GM19023 (cell line): Measurements from ENCODE around the gene NDUFC1.
A peak's percentile ranks its signal among the peaks of the same experiment; 100 is the strongest.
"Not testable (repeated sequence)": the region's sequence is repeated elsewhere in the genome, so short reads cannot be mapped to it uniquely, and the experiment has no call there.

Source experiments
- ATAC-seq: cut with Tn5 transposase; IDR thresholded peaks from one replicate; pipeline ENCODE4 v1.9.1; 2021; ENCODE audit warnings: mild to moderate bottlenecking, moderate library complexity; ENCODE audit not compliant: unreplicated experiment

Gene NDUFC1

GRCh38 chr4:139299536-139299935 lies 2.7 kb downstream of the NDUFC1 start:
- ATAC-seq, result no peak

- no peak for ATAC-seq
Measured at GRCh38 chr4:139297001-139297410, 5.3 kb downstream of the NDUFC1 start.

GRCh38 chr4:139295942-139296299 lies 6.4 kb downstream of the NDUFC1 start:
- ATAC-seq, result no peak

GRCh38 chr4:139295206-139295941 lies 6.9 kb downstream of the NDUFC1 start:
- ATAC-seq, result peak; percentile 97

- ATAC-seq, result no peak
Measured at GRCh38 chr4:139286186-139286698, 16.0 kb downstream of the NDUFC1 start.

- ATAC-seq, result no peak
Measured at GRCh38 chr4:139282721-139283075, 19.6 kb downstream of the NDUFC1 start.

GRCh38 chr4:139282065-139282720 lies 20.1 kb downstream of the NDUFC1 start:
- ATAC-seq, result no peak

GRCh38 chr4:139279760-139280620 lies 22.3 kb downstream of the NDUFC1 start, which contains the start of gene MGARP:
MGARP (minus strand) TSS chr4:139280225; CDS start chr4:139280158, 67 bp downstream.
- ATAC-seq, result peak; percentile 57

- peak; percentile 36 for ATAC-seq
Measured at GRCh38 chr4:139278912-139279759, 23.1 kb downstream of the NDUFC1 start.

- no peak for ATAC-seq
Measured at GRCh38 chr4:139278485-139278884, 23.8 kb downstream of the NDUFC1 start.

GRCh38 chr4:139275281-139275735 lies 27.0 kb downstream of the NDUFC1 start:
- ATAC-seq, result no peak

- ATAC-seq, result no peak
Measured at GRCh38 chr4:139274790-139275189, 27.5 kb downstream of the NDUFC1 start.

GRCh38 chr4:139273835-139274234 lies 28.4 kb downstream of the NDUFC1 start:
- no peak for ATAC-seq

- no peak for ATAC-seq
Measured at GRCh38 chr4:139267301-139267700, 35.0 kb downstream of the NDUFC1 start.

- peak; percentile 98 for ATAC-seq
Measured at GRCh38 chr4:139266583-139267257, 35.6 kb downstream of the NDUFC1 start.

- ATAC-seq, result no peak
Measured at GRCh38 chr4:139266208-139266582, 36.1 kb downstream of the NDUFC1 start.

GRCh38 chr4:139265654-139266053 lies 36.6 kb downstream of the NDUFC1 start:
- ATAC-seq, result no peak

- no peak for ATAC-seq
Measured at GRCh38 chr4:139256349-139256748, 45.9 kb downstream of the NDUFC1 start.

GRCh38 chr4:139255581-139255980 lies 46.7 kb downstream of the NDUFC1 start:
- ATAC-seq, result not testable (repeated sequence)

GRCh38 chr4:139253713-139254112 lies 48.6 kb downstream of the NDUFC1 start:
- no peak for ATAC-seq
